NK-92 (cell line): Measurements from ENCODE around the gene C1QTNF8.

ENCODE experiments used
- DNase-seq: peaks from one replicate; lab custom pipeline; 2025; ENCODE audit not compliant: unreplicated experiment; lab: John Stamatoyannopoulos, UW

C1QTNF8 gene

GRCh38 chr16:1096169-1097082 lies at the start of gene C1QTNF8:
C1QTNF8 (minus strand) TSS chr16:1096244; CDS start chr16:1094922, 1,322 bp downstream.
- no peak for DNase-seq

- DNase-seq: no peak
Observed at GRCh38 chr16:1145383-1146100, 49.5 kb upstream of the C1QTNF8 start.

GRCh38 chr16:1144476-1145382 lies 48.7 kb upstream of the C1QTNF8 start:
- DNase-seq: no peak

- no peak for DNase-seq
Observed at GRCh38 chr16:1143761-1144450, 47.9 kb upstream of the C1QTNF8 start.

GRCh38 chr16:1142911-1143310 lies 46.9 kb upstream of the C1QTNF8 start:
- no peak for DNase-seq

GRCh38 chr16:1141716-1142115 lies 45.7 kb upstream of the C1QTNF8 start:
- no peak for DNase-seq

GRCh38 chr16:1141191-1141590 lies 45.1 kb upstream of the C1QTNF8 start:
- no peak for DNase-seq

GRCh38 chr16:1140582-1141162 lies 44.6 kb upstream of the C1QTNF8 start:
- no peak for DNase-seq

- DNase-seq: no peak
Observed at GRCh38 chr16:1137604-1138003, 41.6 kb upstream of the C1QTNF8 start.

GRCh38 chr16:1135459-1135825 lies 39.4 kb upstream of the C1QTNF8 start:
- DNase-seq: no peak

GRCh38 chr16:1134776-1135458 lies 38.9 kb upstream of the C1QTNF8 start:
- no peak for DNase-seq

GRCh38 chr16:1133810-1134520 lies 37.9 kb upstream of the C1QTNF8 start:
- no peak for DNase-seq

- no peak for DNase-seq
Observed at GRCh38 chr16:1133271-1133670, 37.2 kb upstream of the C1QTNF8 start.

- DNase-seq: no peak
Observed at GRCh38 chr16:1132431-1132830, 36.4 kb upstream of the C1QTNF8 start.

- no peak for DNase-seq
Observed at GRCh38 chr16:1131378-1131994, 35.4 kb upstream of the C1QTNF8 start.

- no peak for DNase-seq
Observed at GRCh38 chr16:1130382-1130781, 34.3 kb upstream of the C1QTNF8 start.

GRCh38 chr16:1129106-1129960 lies 33.3 kb upstream of the C1QTNF8 start:
- no peak for DNase-seq
